HG03103 (cell line): ENCODE data around the gene RAB11FIP3.
"Not testable (repeated sequence)": the region's sequence is repeated elsewhere in the genome, so short reads cannot be mapped to it uniquely, and the experiment has no call there.

Source experiments
- ATAC-seq: cut with Tn5 transposase; IDR thresholded peaks from one replicate; pipeline ENCODE4 v1.9.1; 2021; ENCODE audit warnings: low read depth; ENCODE audit not compliant: unreplicated experiment

The RAB11FIP3 gene

GRCh38 chr16:491220-491919 lies 65.9 kb downstream of the RAB11FIP3 start:
- no peak for ATAC-seq

- ATAC-seq: no peak
Measured at GRCh38 chr16:492211-492875, 66.9 kb downstream of the RAB11FIP3 start.

- not testable (repeated sequence) for ATAC-seq
Measured at GRCh38 chr16:494676-495075, 69.2 kb downstream of the RAB11FIP3 start.

- no peak for ATAC-seq
Measured at GRCh38 chr16:495127-495748, 69.8 kb downstream of the RAB11FIP3 start.

- ATAC-seq: no peak
Measured at GRCh38 chr16:496097-496886, 70.8 kb downstream of the RAB11FIP3 start.

- ATAC-seq: no peak
Measured at GRCh38 chr16:497258-497657, 71.8 kb downstream of the RAB11FIP3 start.

- ATAC-seq: no peak
Measured at GRCh38 chr16:499924-500323, 74.5 kb downstream of the RAB11FIP3 start.

- ATAC-seq: no peak
Measured at GRCh38 chr16:500709-501108, 75.3 kb downstream of the RAB11FIP3 start.

- ATAC-seq: no peak
Measured at GRCh38 chr16:502179-502943, 76.9 kb downstream of the RAB11FIP3 start.

GRCh38 chr16:503150-504071 lies 78.0 kb downstream of the RAB11FIP3 start:
- no peak for ATAC-seq

GRCh38 chr16:505479-506245 lies 80.2 kb downstream of the RAB11FIP3 start:
- ATAC-seq: no peak

GRCh38 chr16:506246-506546 lies 80.7 kb downstream of the RAB11FIP3 start:
- ATAC-seq: no peak

GRCh38 chr16:507527-507926 lies 82.1 kb downstream of the RAB11FIP3 start:
- not testable (repeated sequence) for ATAC-seq

GRCh38 chr16:507996-508395 lies 82.5 kb downstream of the RAB11FIP3 start:
- ATAC-seq: no peak

- ATAC-seq: no peak
Measured at GRCh38 chr16:508884-509736, 83.7 kb downstream of the RAB11FIP3 start.

GRCh38 chr16:510066-510825 lies 84.8 kb downstream of the RAB11FIP3 start:
- no peak for ATAC-seq

GRCh38 chr16:512802-513201 lies 87.4 kb downstream of the RAB11FIP3 start:
- no peak for ATAC-seq
